HFFc6 (cell line): ENCODE results near the gene ZFP42. TPM values are rescaled to one million over a fixed set of nuclear protein-coding genes. Genes with fewer than 3 reads are reported as not detected.

Experiments used
- DNase-seq: peaks from one replicate; pipeline ENCODE4 v3.0.0-alpha.2; 2018
- H3K27ac Mint-ChIP-seq: 2 replicates; pipeline ENCODE4 v1.8.0; 2020; ENCODE audit warnings: mild to moderate bottlenecking, mixed read lengths
- H3K27me3 Mint-ChIP-seq: 2 replicates; pipeline ENCODE4 v1.8.0; 2021; ENCODE audit warnings: mild to moderate bottlenecking, moderate library complexity, mixed read lengths; ENCODE audit not compliant: insufficient read depth
- H3K36me3 Mint-ChIP-seq: 2 replicates; pipeline ENCODE4 v1.8.0; 2021; ENCODE audit warnings: low read depth, mixed read lengths
- H3K4me1 Mint-ChIP-seq: 2 replicates; pipeline ENCODE4 v1.8.0; 2020; ENCODE audit warnings: low read depth, mixed read lengths
- H3K4me3 Mint-ChIP-seq: 2 replicates; pipeline ENCODE4 v1.8.0; 2020; ENCODE audit warnings: mild to moderate bottlenecking, moderate library complexity, mixed read lengths
- H3K9me3 Mint-ChIP-seq: 2 replicates; pipeline ENCODE4 v1.8.0; 2020; ENCODE audit warnings: mild to moderate bottlenecking, mixed read lengths
- total RNA-seq, 6 experiments: library from RNA; stranded (reverse); fragmentation: NEBNext Ultra II Directional; extraction: Animal tissue kit (Norgen Biotek cat#: 25700); gene quantifications; 2 replicates in 1 of 6; 3 replicates in 5 of 6; pipeline ENCODE4 v1.2.3, GENCODE V29; 2021
- TF ChIP-seq, protein P1 (sequence below): fragments of 200-600 bp; sonication (generic); IDR thresholded peaks from 2 replicates; pipeline ENCODE4 v1.5.0; 2021; ENCODE audit warnings: antibody characterized with exemption, mild to moderate bottlenecking

ZFP42 gene
- total RNA-seq, 6 experiments from 2014 or later = not detected

- Mint-ChIP-seq H3K27me3 (peaks cover 1% of the 10 kb centered on the region; the same call in 1 of the 2 replicates), H3K9me3 (peaks cover 32% of the 10 kb centered on the region), H3K4me1 (peaks cover 10% of the 10 kb centered on the region), H3K36me3 (peaks cover 4% of the 10 kb centered on the region; the same call in 1 of the 2 replicates), H3K4me3 (no peak overlapping the region), H3K27ac (no peak overlapping the region)
- no peak for DNase-seq
- TF ChIP-seq, protein P1, sequence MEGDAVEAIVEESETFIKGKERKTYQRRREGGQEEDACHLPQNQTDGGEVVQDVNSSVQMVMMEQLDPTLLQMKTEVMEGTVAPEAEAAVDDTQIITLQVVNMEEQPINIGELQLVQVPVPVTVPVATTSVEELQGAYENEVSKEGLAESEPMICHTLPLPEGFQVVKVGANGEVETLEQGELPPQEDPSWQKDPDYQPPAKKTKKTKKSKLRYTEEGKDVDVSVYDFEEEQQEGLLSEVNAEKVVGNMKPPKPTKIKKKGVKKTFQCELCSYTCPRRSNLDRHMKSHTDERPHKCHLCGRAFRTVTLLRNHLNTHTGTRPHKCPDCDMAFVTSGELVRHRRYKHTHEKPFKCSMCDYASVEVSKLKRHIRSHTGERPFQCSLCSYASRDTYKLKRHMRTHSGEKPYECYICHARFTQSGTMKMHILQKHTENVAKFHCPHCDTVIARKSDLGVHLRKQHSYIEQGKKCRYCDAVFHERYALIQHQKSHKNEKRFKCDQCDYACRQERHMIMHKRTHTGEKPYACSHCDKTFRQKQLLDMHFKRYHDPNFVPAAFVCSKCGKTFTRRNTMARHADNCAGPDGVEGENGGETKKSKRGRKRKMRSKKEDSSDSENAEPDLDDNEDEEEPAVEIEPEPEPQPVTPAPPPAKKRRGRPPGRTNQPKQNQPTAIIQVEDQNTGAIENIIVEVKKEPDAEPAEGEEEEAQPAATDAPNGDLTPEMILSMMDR = no peak
Observed at GRCh38 chr4:187999406-187999932, 3.9 kb downstream of the ZFP42 start.

- Mint-ChIP-seq H3K9me3 (peaks cover 19% of the 10 kb centered on the region), H3K27ac (no peak overlapping the region), H3K27me3 (no peaks in the 10 kb centered on the region; the same call in 1 of the 2 replicates), H3K4me1 (peaks cover 10% of the 10 kb centered on the region), H3K36me3 (no peaks in the 10 kb centered on the region; the same call in 1 of the 2 replicates), H3K4me3 (no peak overlapping the region)
- peak; percentile 5 for DNase-seq
- TF ChIP-seq, protein P1 = no peak
Observed at GRCh38 chr4:188002323-188002722, 6.8 kb downstream of the ZFP42 start.

- peaks cover 15% of the 10 kb centered on the region; the same call in 1 of the 2 replicates for H3K9me3 Mint-ChIP-seq
- H3K36me3 Mint-ChIP-seq = no peaks in the 10 kb centered on the region
- no peak for DNase-seq
- H3K27ac Mint-ChIP-seq = no peak overlapping the region
- H3K27me3 Mint-ChIP-seq = no peaks in the 10 kb centered on the region; the same call in 1 of the 2 replicates
- peaks cover 10% of the 10 kb centered on the region for H3K4me1 Mint-ChIP-seq
- no peak overlapping the region for H3K4me3 Mint-ChIP-seq
- TF ChIP-seq, protein P1 = no peak
Observed at GRCh38 chr4:188002751-188003150, 7.2 kb downstream of the ZFP42 start.

DNA sequence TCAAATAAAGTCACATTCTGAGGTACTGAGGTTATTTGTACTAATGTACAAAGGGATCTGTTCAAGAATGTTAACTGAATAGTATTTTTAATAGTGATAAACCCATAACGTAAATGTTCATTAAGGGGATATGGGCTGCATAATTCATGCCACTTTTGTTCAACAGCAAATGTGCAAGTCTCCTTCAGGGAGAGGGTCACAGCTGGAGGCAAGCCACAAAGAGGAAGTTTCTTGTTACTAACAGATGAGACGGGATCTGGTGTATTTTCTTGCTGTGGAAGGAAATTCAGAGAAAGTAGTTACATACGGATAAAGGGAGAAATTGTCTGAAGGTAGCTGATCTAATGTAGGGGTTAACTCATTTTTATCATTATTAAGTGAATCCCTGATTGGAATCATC is 10.0 kb downstream of the ZFP42 start:
- TF ChIP-seq, protein P1 = no peak
- Mint-ChIP-seq H3K27ac (no peak overlapping the region), H3K27me3 (no peaks in the 10 kb centered on the region; the same call in 1 of the 2 replicates), H3K36me3 (peaks cover 4% of the 10 kb centered on the region), H3K9me3 (peaks cover 21% of the 10 kb centered on the region), H3K4me1 (peaks cover 17% of the 10 kb centered on the region), H3K4me3 (no peak overlapping the region)
- DNase-seq = no peak

- H3K4me1 Mint-ChIP-seq = peaks cover 17% of the 10 kb centered on the region
- H3K4me3 Mint-ChIP-seq = no peak overlapping the region
- TF ChIP-seq, protein P1 = no peak
- no peak overlapping the region for H3K27ac Mint-ChIP-seq
- peaks cover 4% of the 10 kb centered on the region for H3K36me3 Mint-ChIP-seq
- peaks cover 28% of the 10 kb centered on the region for H3K9me3 Mint-ChIP-seq
- H3K27me3 Mint-ChIP-seq = no peaks in the 10 kb centered on the region; the same call in 1 of the 2 replicates
- DNase-seq = no peak
Observed at GRCh38 chr4:188006285-188006848, 10.8 kb downstream of the ZFP42 start.
